K562 (cell line): ENCODE results near the gene PHC3. TPM values are rescaled to one million over a fixed set of nuclear protein-coding genes. Genes with fewer than 3 reads are reported as not detected.
A peak's percentile ranks its signal among the peaks of the same experiment; 100 is the strongest.

Source experiments
- ATAC-seq: fragments of 200-7000 bp; cut with Tn5 transposase; 3 replicates; pipeline ENCODE4 v1.9.1; 2020; ENCODE audit warnings: moderate library complexity
- BruUV-seq: library from RNA; stranded (reverse); fragments of 400-500 nt; replicated peaks from 2 replicates; lab custom pipeline; 2021; lab: Mats Ljungman, UMichigan
- CTCF ChIA-PET: fragments of 300-600 bp; formaldehyde crosslinking; extraction: SDS; loops from one replicate; lab custom pipeline; 2021; ENCODE audit warnings: low intra/inter-chr PET ratio; lab: Yijun Ruan, JAX
- POLR2A ChIA-PET: fragments of 300-600, 350-650 bp; sonication (Branson Sonifier 250); formaldehyde crosslinking; extraction: SDS; loops from one replicate; lab custom pipeline; 2021; ENCODE audit warnings: antibody characterized with exemption, inconsistent platforms; lab: Yijun Ruan, JAX
- DNase-seq, 4 experiments: peaks; one replicate each; pipeline versions ENCODE4 v3.0.0 to v3.0.0-alpha.2; 2011 to 2018; ENCODE audit warnings: low spot score in 3 of 4, mixed read lengths in 3 of 4; ENCODE audit errors: extremely low read depth in 1 of 4
- FAIRE-seq: peaks from 2 replicates; lab custom pipeline; 2011; peaks lifted over from hg19 to GRCh38; lab: Jason Lieb, UNC
- H2AFZ ChIP-seq: 2 replicates; pipeline ENCODE4 v1.6.0; 2011; ENCODE audit warnings: low read depth, low read length, control low read depth, inconsistent platforms
- H3K27ac ChIP-seq: fragments of 200-600 bp; 3 replicates; pipeline ENCODE4 v1.8.0; 2011; ENCODE audit warnings: low read depth, mild to moderate bottlenecking, control low read depth, inconsistent platforms, low read length, moderate library complexity, mixed read lengths; ENCODE audit errors: extremely low read depth
- H3K27me3 ChIP-seq, 2 experiments: fragments of 300-600 bp in 1 of 2; 2 replicates in 1 of 2; 3 replicates in 1 of 2; pipeline versions ENCODE4 v1.6.0 to v1.8.0; 2011; ENCODE audit warnings: inconsistent platforms in 2 of 2, low read length in 2 of 2, mild to moderate bottlenecking in 1 of 2, mixed read lengths in 1 of 2, moderate library complexity in 1 of 2; ENCODE audit not compliant: control insufficient read depth in 2 of 2, insufficient read depth in 2 of 2
- H3K36me3 ChIP-seq: fragments of 300-600 bp; 3 replicates; pipeline ENCODE4 v1.8.0; 2011; ENCODE audit warnings: mild to moderate bottlenecking, low read length, inconsistent platforms; ENCODE audit not compliant: control insufficient read depth, insufficient read depth
- H3K4me1 ChIP-seq, 2 experiments: fragments of 200-600 bp in 1 of 2; replicated peaks in 1 of 2; 2 replicates in 1 of 2; 3 replicates in 1 of 2; pipeline versions ENCODE4 v1.5.1 to v1.8.0; 2011; ENCODE audit warnings: inconsistent platforms in 2 of 2, low read length in 2 of 2, mild to moderate bottlenecking in 1 of 2, mixed read lengths in 1 of 2, moderate library complexity in 1 of 2; ENCODE audit not compliant: control insufficient read depth in 2 of 2, insufficient read depth in 2 of 2
- H3K4me2 ChIP-seq: 2 replicates; pipeline ENCODE4 v1.6.1; 2011; ENCODE audit warnings: low read length, control low read depth, inconsistent platforms, mixed read lengths; ENCODE audit not compliant: insufficient read depth
- H3K4me3 ChIP-seq: fragments of 200-600 bp; sonication (generic), shearing (Covaris generic); 2 replicates; pipeline ENCODE4 v1.5.1; 2016; ENCODE audit warnings: control low read depth, inconsistent platforms
- H3K79me2 ChIP-seq: fragments of 200-600 bp; 3 replicates; pipeline ENCODE4 v1.8.0; 2011; ENCODE audit warnings: low read length, inconsistent platforms; ENCODE audit not compliant: control insufficient read depth, insufficient read depth
- H3K9ac ChIP-seq, 2 experiments: 2 replicates each; pipeline versions ENCODE4 v1.6.0 to v1.6.1; 2011; ENCODE audit warnings: low read depth in 2 of 2, low read length in 2 of 2, control low read depth in 1 of 2, inconsistent platforms in 1 of 2, mild to moderate bottlenecking in 1 of 2, mixed read lengths in 1 of 2; ENCODE audit not compliant: insufficient read depth in 1 of 2
- H3K9me1 ChIP-seq: one replicate; pipeline ENCODE4 v1.6.0; 2011; ENCODE audit warnings: inconsistent platforms, mild to moderate bottlenecking, low read length, moderate library complexity; ENCODE audit not compliant: control insufficient read depth, insufficient read depth
- H3K9me3 ChIP-seq: replicated peaks from 2 replicates; pipeline ENCODE4 v1.5.1; 2011; ENCODE audit warnings: low read depth, low read length, inconsistent platforms; ENCODE audit not compliant: control insufficient read depth, insufficient read depth
- H4K20me1 ChIP-seq: replicated peaks from 2 replicates; pipeline ENCODE4 v1.6.1; 2011; ENCODE audit warnings: low read length, inconsistent platforms, mixed read lengths; ENCODE audit not compliant: control insufficient read depth, insufficient read depth
- CBFA2T3 ChIP-seq: fragments of 450-650 bp; IDR thresholded peaks from 2 replicates; pipeline ENCODE4 v1.6.1; 2017
- ESRRA ChIP-seq: fragments of 450-650 bp; IDR thresholded peaks from 2 replicates; pipeline ENCODE4 v1.6.1; 2014; ENCODE audit warnings: low read depth, mild to moderate bottlenecking, moderate library complexity, borderline replicate concordance
- FOSL1 ChIP-seq: fragments of 200-800 bp; sonication (Bioruptor generic); conservative IDR thresholded peaks from 2 replicates; pipeline ENCODE4 v1.6.1; 2016; ENCODE audit warnings: missing genetic modification characterization, missing compliant biosample characterization
- MAFF ChIP-seq: IDR thresholded peaks from 2 replicates; pipeline ENCODE4 v1.6.1; 2012; ENCODE audit warnings: low read length, improper control_type of control experiment
- NELFE ChIP-seq: IDR thresholded peaks from 2 replicates; pipeline ENCODE4 v1.6.1; 2011; ENCODE audit warnings: mild to moderate bottlenecking; ENCODE audit not compliant: insufficient read depth, insufficient read length
- NFIC ChIP-seq: fragments of 450-650 bp; IDR thresholded peaks from 2 replicates; pipeline ENCODE4 v1.6.1; 2017; ENCODE audit warnings: mild to moderate bottlenecking, inconsistent platforms
- NFXL1 ChIP-seq: fragments of 450-650 bp; formaldehyde crosslinking; IDR thresholded peaks from 2 replicates; pipeline ENCODE4 v1.4.0; 2021; ENCODE audit warnings: mild to moderate bottlenecking
- NR3C1 ChIP-seq: sonication (generic); formaldehyde crosslinking; IDR thresholded peaks from 2 replicates; pipeline ENCODE4 v1.8.1; 2022; ENCODE audit warnings: missing genetic modification reagents
- POLR2B ChIP-seq: fragments of 450-650 bp; IDR thresholded peaks from 2 replicates; pipeline ENCODE4 v1.6.1; 2018; ENCODE audit warnings: low read depth; ENCODE audit not compliant: partially characterized antibody
- SMAD3 ChIP-seq: fragments of 450-650 bp; formaldehyde crosslinking; conservative IDR thresholded peaks from 2 replicates; pipeline ENCODE4 v1.4.0; 2020; ENCODE audit warnings: mild to moderate bottlenecking
- TBL1XR1 ChIP-seq, 2 experiments: IDR thresholded peaks; 2 replicates each; pipeline ENCODE4 v1.6.1; 2012; ENCODE audit warnings: improper control_type of control experiment in 2 of 2, low read length in 2 of 2, mild to moderate bottlenecking in 1 of 2
- TCF7L2 ChIP-seq: fragments of 150-350 bp; IDR thresholded peaks from 2 replicates; pipeline ENCODE4 v1.6.1; 2016; ENCODE audit warnings: low read depth, mild to moderate bottlenecking, low read length, moderate library complexity
- ZC3H8 ChIP-seq: fragments of 450-650 bp; IDR thresholded peaks from 2 replicates; pipeline ENCODE4 v1.6.1; 2017
- ZNF217 ChIP-seq: sonication (generic); formaldehyde crosslinking; IDR thresholded peaks from 2 replicates; pipeline ENCODE4 v1.8.0; 2022; ENCODE audit warnings: mild to moderate bottlenecking, missing genetic modification reagents
- WGBS: fragments of 100-300 bp; shearing (Covaris generic); methylation state at CpG from one replicate; pipeline ENCODE4 v1.1.6; 2016; ENCODE audit warnings: low coverage, mixed read lengths; ENCODE audit not compliant: insufficient coverage; ENCODE audit errors: missing lambda C conversion rate; 5-methylcytosine and 5-hydroxymethylcytosine counted together
- in situ Hi-C: fragments of 300-500 bp; cut with MboI; formaldehyde crosslinking; loops from 4 replicates; pipeline ENCODE4 v1.15.0; 2018; ENCODE audit warnings: inconsistent platforms, mixed read lengths
- intact Hi-C: fragments of 100-400 bp; cut with micrococcal nuclease; formaldehyde crosslinking; loops from 2 replicates; pipeline ENCODE4 v1.14.2; 2022
- polyA plus RNA-seq, 8 experiments: library from polyadenylated mRNA; depleted of rRNA in 4 of 8; stranded (reverse) in 5 of 8; unstranded in 3 of 8; fragments of >200 nt; fragmentation: Nextera tagmentation in 2 of 8; fragmentation: Illumina TruSeq in 1 of 8; extraction: Ambion mirVana in 2 of 8; extraction: Trizol in 1 of 8; gene quantifications; 2 replicates each; pipeline versions ENCODE4 v1.2.1 to v1.2.3, GENCODE V29; 2011 to 2014; ENCODE audit warnings: inconsistent platforms in 1 of 8, missing spikeins in 1 of 8
- total RNA-seq, 7 experiments: library from RNA; depleted of rRNA in 6 of 7; stranded (reverse); fragments of >200 nt in 6 of 7; fragmentation: Illumina TruSeq in 2 of 7; extraction: Trizol in 2 of 7; gene quantifications; 2 replicates each; pipeline versions ENCODE4 v1.2.1 to v1.2.3, GENCODE V29; 2011 to 2021; ENCODE audit warnings: low replicate concordance in 1 of 7
- TF ChIP-seq, protein P1 (sequence below), 3 experiments: fragments of 200-800 bp in 1 of 3; sonication (Bioruptor generic) in 1 of 3; sonication (generic) in 1 of 3; formaldehyde crosslinking in 1 of 3; IDR thresholded peaks; 2 replicates each; pipeline versions ENCODE4 v1.6.1 to v1.8.0; 2016 to 2022; ENCODE audit warnings: mild to moderate bottlenecking in 2 of 3, missing compliant biosample characterization in 2 of 3, missing genetic modification characterization in 2 of 3, missing genetic modification reagents in 1 of 3

The PHC3 gene
- total and polyA plus RNA-seq, 9 of the 15 experiments (the other 6 are each of a cell fraction or from before 2014, with no cell fraction given): 3.1 to 21.6 (median 10.5) TPM

DNA sequence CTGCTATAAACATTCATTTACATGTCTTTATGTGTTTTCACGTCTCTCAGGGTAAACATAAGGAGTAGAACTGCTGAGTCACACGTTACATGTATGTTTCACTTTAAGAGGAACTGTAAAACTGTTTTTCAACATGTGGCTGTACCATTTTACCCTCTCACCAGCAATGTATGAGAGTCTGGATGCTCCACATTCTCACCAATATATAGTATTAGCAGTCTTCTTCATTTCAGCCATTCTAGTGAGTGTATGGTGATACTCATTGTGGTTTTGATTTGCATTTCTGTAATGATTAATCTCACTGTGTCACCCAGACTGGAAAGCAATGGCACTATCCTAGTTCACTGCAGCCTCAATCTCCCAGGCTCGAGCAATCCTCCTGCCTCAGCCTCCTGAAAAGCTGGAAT is 37.1 kb downstream of the PHC3 start (continued):
- TF ChIP-seq, protein P1, sequence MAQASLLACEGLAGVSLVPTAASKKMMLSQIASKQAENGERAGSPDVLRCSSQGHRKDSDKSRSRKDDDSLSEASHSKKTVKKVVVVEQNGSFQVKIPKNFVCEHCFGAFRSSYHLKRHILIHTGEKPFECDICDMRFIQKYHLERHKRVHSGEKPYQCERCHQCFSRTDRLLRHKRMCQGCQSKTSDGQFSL (CRISPR knock-in tag; IDR thresholded peaks at IDR 0.05): no peak
- TF ChIP-seq, protein P1 (tag; IDR thresholded peaks at IDR 0.05): no peak
- no peak for TF ChIP-seq CBFA2T3
- TF ChIP-seq POLR2B: no peak
- no peak for TF ChIP-seq ZNF217 (CRISPR knock-in tag)
- TF ChIP-seq NELFE: no peak
- no peak for TF ChIP-seq TCF7L2
- TF ChIP-seq SMAD3 (CRISPR knock-in tag): no peak
- no peak for TF ChIP-seq ZC3H8
- TF ChIP-seq FOSL1 (tag): no peak
- no peak for TF ChIP-seq TBL1XR1 (IDR thresholded peaks at IDR 0.05; ENCODE audit: low read length in 2 of 2)
- TF ChIP-seq MAFF: peak; percentile 65
- TF ChIP-seq NR3C1 (CRISPR knock-in tag): no peak
- TF ChIP-seq NFXL1: no peak

DNA sequence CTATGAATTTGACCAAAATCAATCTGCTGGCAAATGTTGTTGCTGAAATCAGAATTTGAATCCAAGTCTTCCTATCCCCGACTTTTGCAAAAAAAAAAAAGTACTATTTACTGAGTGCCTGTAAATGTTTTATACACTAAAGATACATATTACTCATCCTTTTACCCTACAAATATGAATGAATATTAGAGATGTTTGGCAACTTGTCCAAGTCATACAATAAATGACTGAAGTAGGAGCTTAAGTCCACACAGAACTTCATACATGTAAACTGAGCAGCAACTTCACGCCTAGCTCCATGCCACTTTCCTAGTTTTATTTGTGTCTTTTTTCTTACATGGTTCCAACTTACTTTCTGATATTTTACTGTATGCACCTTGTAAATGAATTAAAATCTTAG is 39.2 kb downstream of the PHC3 start:
- WGBS: 92% methylated on average over 2 of the region's 2 CpGs
- no TSS peak for BruUV-seq
- DNase-seq (no peak), ATAC-seq (no peak), FAIRE-seq (no peak)
- in situ Hi-C loops: no loop called here
- H3K27ac ChIP-seq: no peak overlapping the region
- no peak overlapping the region for H3K4me3 ChIP-seq
- no peak overlapping the region for H3K4me2 ChIP-seq
- H3K9ac ChIP-seq: no peak overlapping the region
- ChIA-PET CTCF (no interaction called here), POLR2A (interaction anchor here (0.7 to 1.4 kb wide), 6 partner anchors 10 to 38 kb away, joined by 3 to 4 read pairs (median 3); no protein-coding TSS in a partner anchor)
- TF ChIP-seq ESRRA: no peak
- peak; percentile 67 for TF ChIP-seq NFIC
- H3K79me2 ChIP-seq: peaks cover 4% of the 10 kb centered on the region; the same call in 1 of the 3 replicates
- H2AFZ ChIP-seq: no peak overlapping the region
- H3K4me1 ChIP-seq: no peaks in the 10 kb centered on the region
- intact Hi-C loops: no loop called here
- peaks cover 23% of the 10 kb centered on the region for H3K36me3 ChIP-seq
- H3K27me3 ChIP-seq: no peaks in the 10 kb centered on the region
- no peaks in the 10 kb centered on the region for H4K20me1 ChIP-seq
- no peaks in the 10 kb centered on the region for H3K9me3 ChIP-seq
- no peaks in the 10 kb centered on the region for H3K9me1 ChIP-seq
